HepG2 (cell line): ENCODE data around the gene FN1. TPM values are rescaled to one million over a fixed set of nuclear protein-coding genes. Genes with fewer than 3 reads are reported as not detected.
A peak's percentile ranks its signal among the peaks of the same experiment; 100 is the strongest.

Experiments used
- BATF2 ChIP-seq: sonication (generic); formaldehyde crosslinking; IDR thresholded peaks from 2 replicates; pipeline ENCODE4 v1.8.0; 2022; ENCODE audit warnings: mild to moderate bottlenecking, missing genetic modification reagents, moderate library complexity
- BHLHE40 ChIP-seq: IDR thresholded peaks from 2 replicates; pipeline ENCODE4 v1.6.1; 2011; ENCODE audit warnings: low read length, improper control_type of control experiment
- CBX5 ChIP-seq: sonication (generic); formaldehyde crosslinking; IDR thresholded peaks from 2 replicates; pipeline ENCODE4 v1.4.0; 2020; ENCODE audit warnings: missing genetic modification reagents, borderline replicate concordance
- CREB1 ChIP-seq, 2 experiments: fragments of 450-650 bp in 1 of 2; IDR thresholded peaks; 2 replicates each; pipeline ENCODE4 v1.6.1; 2016 to 2017; ENCODE audit warnings: control low read depth in 1 of 2, mild to moderate bottlenecking in 1 of 2, missing compliant biosample characterization in 1 of 2, missing genetic modification characterization in 1 of 2
- DBP ChIP-seq: sonication (generic); formaldehyde crosslinking; IDR thresholded peaks from 2 replicates; pipeline ENCODE4 v1.4.0; 2020; ENCODE audit warnings: missing genetic modification reagents; ENCODE audit errors: not compliant biosample characterization
- HMG20B ChIP-seq: conservative IDR thresholded peaks from 2 replicates; pipeline ENCODE4 v1.6.1; 2016; ENCODE audit warnings: missing genetic modification reagents, missing compliant biosample characterization
- HMGA1 ChIP-seq: sonication (generic); formaldehyde crosslinking; conservative IDR thresholded peaks from 2 replicates; pipeline ENCODE4 v1.4.0; 2020; ENCODE audit warnings: missing genetic modification reagents
- KLF9 ChIP-seq: IDR thresholded peaks from 2 replicates; pipeline ENCODE4 v1.6.1; 2016; ENCODE audit warnings: low read depth
- NFAT5 ChIP-seq: sonication (generic); formaldehyde crosslinking; IDR thresholded peaks from 2 replicates; pipeline ENCODE4 v1.4.0; 2020; ENCODE audit warnings: missing genetic modification reagents
- NR2F2 ChIP-seq: IDR thresholded peaks from 2 replicates; pipeline ENCODE4 v1.6.1; 2012; ENCODE audit warnings: low read depth, inconsistent platforms, borderline replicate concordance
- SRSF1 ChIP-seq: fragments of 200-400 bp; formaldehyde crosslinking; optimal IDR thresholded peaks from 2 replicates; pipeline ENCODE3; 2017; ENCODE audit warnings: mild to moderate bottlenecking, low read depth, low read length, moderate library complexity
- ZBTB43 ChIP-seq: sonication (generic); formaldehyde crosslinking; conservative IDR thresholded peaks from 2 replicates; pipeline ENCODE4 v1.4.0; 2020; ENCODE audit warnings: missing genetic modification reagents
- ZFP62 ChIP-seq: sonication (generic); formaldehyde crosslinking; IDR thresholded peaks from 2 replicates; pipeline ENCODE4 v1.4.0; 2020; ENCODE audit warnings: missing genetic modification reagents
- ZNF136 ChIP-seq: sonication (generic); formaldehyde crosslinking; IDR thresholded peaks from 2 replicates; pipeline ENCODE4 v1.8.1; 2022; ENCODE audit warnings: low read depth, mild to moderate bottlenecking, moderate library complexity, missing genetic modification reagents
- ZNF512B ChIP-seq: sonication (generic); formaldehyde crosslinking; IDR thresholded peaks from 2 replicates; pipeline ENCODE4 v1.5.1; 2020; ENCODE audit warnings: missing genetic modification reagents, mild to moderate bottlenecking, borderline replicate concordance
- ZNF589 ChIP-seq: sonication (generic); formaldehyde crosslinking; conservative IDR thresholded peaks from 2 replicates; pipeline ENCODE4 v1.8.0; 2022; ENCODE audit warnings: mild to moderate bottlenecking, moderate library complexity, missing genetic modification reagents
- ZNF746 ChIP-seq: sonication (generic); formaldehyde crosslinking; IDR thresholded peaks from 2 replicates; pipeline ENCODE4 v1.8.0; 2022; ENCODE audit warnings: mild to moderate bottlenecking, missing genetic modification reagents
- polyA plus RNA-seq, 8 experiments: library from polyadenylated mRNA; depleted of rRNA in 3 of 8; stranded (reverse) in 7 of 8; unstranded in 1 of 8; fragments of >200 nt; fragmentation: Illumina TruSeq in 4 of 8; extraction: Trizol in 4 of 8; gene quantifications; 2 replicates each; pipeline versions ENCODE4 v1.2.1 to v1.2.3, GENCODE V29; 2011 to 2016; ENCODE audit warnings: low read depth in 4 of 8, missing spikeins in 1 of 8, mixed read lengths in 1 of 8; ENCODE audit not compliant: insufficient read depth in 1 of 8
- total RNA-seq, 5 experiments: library from RNA; depleted of rRNA; stranded (reverse); fragments of >200 nt; fragmentation: Illumina TruSeq; extraction: Trizol; gene quantifications; 2 replicates each; pipeline ENCODE4 v1.2.3, GENCODE V29; 2016; ENCODE audit warnings: low read depth in 1 of 5

Gene FN1
- total and polyA plus RNA-seq, 2 of the 13 experiments (the other 11 are each of a cell fraction or from before 2014, with no cell fraction given), result 1,847 to 6,471 TPM

GRCh38 chr2:215435870-215436704 is at the start of gene FN1 (continued):
- TF ChIP-seq HMG20B (CRISPR knock-in tag), result peak; percentile 41
- TF ChIP-seq NFAT5 (CRISPR knock-in tag), result no peak
- no peak for TF ChIP-seq SRSF1
- peak; percentile 91 for TF ChIP-seq ZNF746 (CRISPR knock-in tag)
- peak; percentile 11; the same call in 1 of the 2 replicates for TF ChIP-seq BHLHE40
- TF ChIP-seq KLF9 (CRISPR knock-in tag), result peak; percentile 95; the same call in 1 of the 2 replicates
- TF ChIP-seq HMGA1, result no peak
- TF ChIP-seq ZNF136 (CRISPR knock-in tag), result no peak
- peak; percentile 76; the same call in 1 of the 2 replicates for TF ChIP-seq CBX5 (CRISPR knock-in tag)
- peak; percentile 92 for TF ChIP-seq BATF2 (CRISPR knock-in tag)
- no peak for TF ChIP-seq ZNF512B
- peak; percentile 16; the same call in 1 of the 2 replicates for TF ChIP-seq NR2F2
- no peak; the same call in 1 of the 2 replicates for TF ChIP-seq ZBTB43 (CRISPR knock-in tag)
- TF ChIP-seq ZNF589 (CRISPR knock-in tag), result 0 out of 2 replicates have a peak, but pooled peaks have one; percentile 82
- peak; percentile 70 for TF ChIP-seq DBP (CRISPR knock-in tag)
- TF ChIP-seq ZFP62 (CRISPR knock-in tag), result peak; percentile 86; the same call in 1 of the 2 replicates
- TF ChIP-seq CREB1 (IDR thresholded peaks at IDR 0.05), result peak; percentile 98
- peak; percentile 79 for TF ChIP-seq CREB1 (CRISPR knock-in tag; IDR thresholded peaks at IDR 0.05)
